ENCODE measurements around the gene FNBP1.

GRCh38 chr9:129867136-129868022, 175.6 kb downstream of the FNBP1 start:
- TF ChIP-seq CTCF (IDR thresholded peaks at IDR 0.05; ENCODE audit: insufficient read depth, low read length, poor library complexity, severe bottlenecking) (no peak), EZH2phosphoT487 (conservative IDR thresholded peaks at IDR 0.05; ENCODE audit: low read length) (no peak)
